GM12864 (cell line): ENCODE measurements around the gene OR52K1.
"Not testable (repeated sequence)": the region's sequence is repeated elsewhere in the genome, so short reads cannot be mapped to it uniquely, and the experiment has no call there.

Source experiments
- DNase-seq: peaks from one replicate; pipeline ENCODE4 v3.0.0-alpha.2; 2011; ENCODE audit warnings: low read depth
- H3K4me3 ChIP-seq: 2 replicates; pipeline ENCODE4 v1.5.1; 2011; ENCODE audit warnings: mild to moderate bottlenecking, low read depth, low read length, control low read depth
- CTCF ChIP-seq: IDR thresholded peaks from 2 replicates; pipeline ENCODE4 v1.5.1; 2011; ENCODE audit warnings: low read depth, mild to moderate bottlenecking, moderate library complexity, low read length, control low read depth, inconsistent platforms; ENCODE audit errors: missing control alignments

The OR52K1 gene

GRCh38 chr11:4508886-4509285 lies 26.4 kb downstream of the OR52K1 start:
- no peak for DNase-seq
- TF ChIP-seq CTCF, result no peak
- H3K4me3 ChIP-seq, result no peak overlapping the region

DNA sequence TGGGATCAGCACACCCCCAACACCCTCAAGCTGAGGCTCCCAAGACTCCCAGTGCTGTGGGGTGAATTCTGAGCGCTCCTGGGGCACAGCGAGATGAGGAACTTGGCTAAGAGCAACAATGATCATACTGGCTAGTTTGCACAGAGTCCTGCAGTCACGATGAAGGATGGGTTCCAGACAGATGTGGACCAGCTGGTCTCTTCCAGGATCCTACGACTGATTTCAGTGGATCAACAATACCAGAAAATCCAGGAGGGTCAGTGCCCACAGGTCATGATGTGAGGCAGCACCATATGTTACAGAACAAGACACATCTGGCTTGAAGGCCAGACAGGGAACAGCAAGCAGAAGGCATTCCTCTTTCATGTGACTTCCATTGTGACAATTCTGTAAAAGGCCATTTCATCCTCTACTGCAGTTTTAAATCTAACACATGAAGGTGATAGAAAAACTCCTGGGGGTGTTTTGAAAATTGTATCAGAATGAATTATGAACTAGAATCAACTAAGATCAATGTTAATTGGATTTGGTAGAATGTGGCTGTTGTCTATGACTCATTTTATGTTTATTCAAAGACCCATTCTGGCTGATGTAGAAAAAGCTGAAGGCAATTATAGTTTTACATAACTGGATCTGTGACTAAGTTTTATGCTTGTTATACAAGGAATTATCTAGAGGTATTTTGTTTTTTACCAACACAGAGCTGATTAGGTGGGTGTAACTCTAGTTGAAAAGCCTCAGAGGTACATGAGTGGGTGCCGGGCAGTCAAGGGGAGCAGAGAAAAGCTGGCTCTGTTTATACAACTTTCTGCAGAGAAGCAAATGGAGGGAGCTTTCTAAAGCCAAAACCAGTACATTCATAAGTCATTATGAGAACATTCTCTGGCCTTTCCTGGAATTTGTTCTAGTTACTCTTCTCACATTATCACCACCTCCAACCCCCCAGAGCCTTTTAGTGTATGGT lies 29.1 kb downstream of the OR52K1 start:
- no peak overlapping the region for H3K4me3 ChIP-seq
- TF ChIP-seq CTCF, result no peak
- no peak for DNase-seq

DNA sequence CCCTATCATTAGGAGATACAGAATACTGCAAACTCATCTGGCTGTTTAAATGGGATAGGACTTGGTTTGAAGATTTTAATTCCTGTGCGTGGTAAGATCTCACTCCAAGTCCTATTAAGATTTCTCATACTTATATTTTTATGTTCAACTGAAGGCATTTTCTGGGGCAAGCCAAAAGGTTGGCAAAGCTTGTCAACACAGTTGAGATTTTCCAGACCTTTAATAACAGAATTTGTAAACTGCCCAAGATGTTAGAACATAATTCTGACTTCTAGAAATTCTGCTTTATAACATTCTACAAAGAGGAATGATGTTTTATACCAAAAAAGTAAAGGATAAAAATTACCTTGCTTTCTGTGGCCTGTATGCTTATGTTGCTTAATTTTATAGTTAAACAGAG lies 31.8 kb downstream of the OR52K1 start:
- DNase-seq, result no peak
- no peak for TF ChIP-seq CTCF
- no peak overlapping the region for H3K4me3 ChIP-seq

DNA sequence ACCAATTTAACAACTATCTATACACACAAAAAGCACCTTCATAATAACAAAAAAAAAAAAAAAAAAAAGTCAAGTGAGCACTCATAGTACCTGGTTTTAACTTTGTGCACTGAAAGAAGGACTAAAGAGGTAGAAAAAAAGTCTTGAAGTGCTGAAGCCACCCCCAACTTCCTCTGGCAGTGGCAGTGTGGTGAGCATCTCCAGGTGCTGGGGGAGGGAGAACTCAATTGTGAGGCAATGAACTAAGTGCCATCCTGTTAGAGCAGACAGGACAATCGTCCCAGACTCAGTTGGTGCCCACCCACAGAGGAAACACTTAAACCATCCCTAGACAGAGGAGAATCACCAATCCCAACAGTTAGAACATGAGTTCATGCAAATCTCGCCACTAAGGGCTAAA lies 39.9 kb downstream of the OR52K1 start:
- no peak overlapping the region for H3K4me3 ChIP-seq
- DNase-seq, result no peak
- TF ChIP-seq CTCF, result no peak

DNA sequence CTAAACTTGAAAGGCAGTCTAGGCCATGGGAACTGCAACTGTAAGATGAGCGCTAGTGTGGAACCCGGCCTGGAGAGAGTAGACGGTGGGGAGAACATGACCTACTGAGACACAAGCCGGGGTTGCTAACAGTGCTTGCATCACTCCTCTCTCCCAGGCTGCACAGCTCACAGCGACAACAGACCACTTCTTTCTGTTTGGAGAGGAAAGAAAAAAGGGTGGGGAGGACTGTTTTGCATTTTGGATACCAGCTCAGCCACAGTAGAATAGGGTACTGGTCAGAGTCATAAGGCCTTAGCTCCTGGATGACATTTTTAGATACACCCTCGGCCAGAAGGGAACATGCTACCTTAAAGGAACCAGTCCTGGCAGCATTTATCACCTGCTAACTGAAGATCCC lies 40.3 kb downstream of the OR52K1 start:
- H3K4me3 ChIP-seq, result no peak overlapping the region
- no peak for TF ChIP-seq CTCF
- DNase-seq, result no peak

DNA sequence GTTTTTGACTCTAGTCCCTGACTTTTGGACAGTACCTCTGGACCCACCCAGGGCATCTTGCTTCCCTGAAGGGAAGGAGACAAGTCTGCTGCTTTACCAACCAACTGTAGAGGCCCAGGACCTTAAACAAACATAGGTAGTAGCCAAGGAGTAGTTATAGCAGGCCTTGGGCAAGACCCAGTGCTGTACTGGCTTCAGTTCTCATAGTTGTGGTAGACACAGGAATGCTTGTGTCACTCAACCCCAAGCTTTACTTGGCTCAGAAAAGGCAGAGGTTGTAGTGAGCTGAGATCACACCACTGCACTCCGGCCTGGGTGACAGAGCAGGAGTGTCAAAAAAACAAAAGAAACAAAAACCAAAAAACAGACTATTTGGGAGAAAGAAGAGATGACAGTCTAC lies 41.2 kb downstream of the OR52K1 start:
- TF ChIP-seq CTCF, result no peak
- DNase-seq, result no peak
- H3K4me3 ChIP-seq, result no peak overlapping the region

GRCh38 chr11:4527926-4528325 lies 45.5 kb downstream of the OR52K1 start:
- no peak for TF ChIP-seq CTCF
- DNase-seq, result no peak
- H3K4me3 ChIP-seq, result no peak overlapping the region

DNA sequence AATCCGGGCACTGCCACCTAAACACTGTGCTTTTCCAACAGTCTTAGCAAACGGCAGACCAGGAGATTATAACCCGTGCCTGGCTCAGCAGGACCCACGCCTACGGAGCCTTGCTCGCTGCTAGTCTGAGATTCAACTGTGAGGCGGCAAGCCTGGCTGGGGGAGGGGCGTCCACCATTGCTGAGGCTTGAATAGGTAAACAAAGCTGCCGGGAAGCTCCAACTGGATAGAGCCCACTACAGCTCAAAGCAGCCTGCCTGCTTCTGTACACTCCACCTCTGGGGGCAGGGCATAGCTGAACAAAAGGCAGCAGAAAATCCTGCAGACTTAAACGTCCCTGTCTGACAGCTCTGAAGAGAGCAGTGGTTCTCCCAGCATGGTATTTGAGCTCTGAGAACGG lies 49.2 kb downstream of the OR52K1 start:
- not testable (repeated sequence) for DNase-seq, H3K4me3 ChIP-seq
